Measurements from ENCODE around the gene NECTIN3. TPM values are rescaled to one million over a fixed set of nuclear protein-coding genes. Genes with fewer than 3 reads are reported as not detected.

The NECTIN3 gene
- total and polyA plus RNA-seq, 11 donors, result 1.8 to 13.8 (median 8.8) TPM

DNA sequence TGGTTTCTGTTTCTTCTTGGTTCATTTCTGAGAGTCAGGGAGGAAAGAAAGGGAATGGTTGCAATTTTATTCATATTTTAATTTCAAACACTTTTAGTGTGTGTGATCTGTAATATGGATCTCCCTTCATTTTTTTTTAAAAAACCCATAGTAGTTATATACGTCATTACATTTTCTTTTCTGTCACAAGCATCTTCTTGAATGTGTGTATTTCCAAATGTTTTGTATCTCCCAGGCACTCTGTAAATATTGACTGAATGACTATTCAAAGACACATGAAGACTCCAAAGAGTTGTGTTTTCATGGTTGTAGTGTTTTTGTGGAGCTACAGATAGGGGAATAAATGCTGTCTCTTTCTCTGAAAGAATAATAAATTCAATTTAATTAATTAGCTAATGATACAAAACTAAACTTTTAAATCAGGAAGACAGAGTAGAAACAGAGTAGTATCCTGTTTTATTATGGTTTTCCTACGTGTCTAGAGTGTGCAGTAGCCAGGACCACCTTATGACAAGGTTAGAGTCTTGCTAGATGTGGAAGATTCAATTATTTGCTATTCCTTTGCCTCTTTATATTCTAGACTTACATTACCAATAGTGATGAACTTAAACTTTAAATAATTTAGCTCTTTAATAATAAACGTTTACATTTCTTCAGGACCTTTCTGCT lies 35.5 kb downstream of the NECTIN3 start:
- intact Hi-C loops (cut with DNase I), result no loop called here
- Histone ChIP-seq H3K27me3 (no peaks in the 10 kb centered on the region), H3K4me3 (no peak overlapping the region), H3K27ac (no peak overlapping the region), H3K36me3 (no peaks in the 10 kb centered on the region), H3K9me3 (peaks cover 0 to 14% (median 0%) of the 10 kb centered on the region in 12 donors), H3K4me1 (peaks cover 0 to 6% (median 0%) of the 10 kb centered on the region in 12 donors)
- ATAC-seq, result no peak
- no peak for TF ChIP-seq POLR2A (IDR thresholded peaks at IDR 0.05)
- TF ChIP-seq, protein P1, sequence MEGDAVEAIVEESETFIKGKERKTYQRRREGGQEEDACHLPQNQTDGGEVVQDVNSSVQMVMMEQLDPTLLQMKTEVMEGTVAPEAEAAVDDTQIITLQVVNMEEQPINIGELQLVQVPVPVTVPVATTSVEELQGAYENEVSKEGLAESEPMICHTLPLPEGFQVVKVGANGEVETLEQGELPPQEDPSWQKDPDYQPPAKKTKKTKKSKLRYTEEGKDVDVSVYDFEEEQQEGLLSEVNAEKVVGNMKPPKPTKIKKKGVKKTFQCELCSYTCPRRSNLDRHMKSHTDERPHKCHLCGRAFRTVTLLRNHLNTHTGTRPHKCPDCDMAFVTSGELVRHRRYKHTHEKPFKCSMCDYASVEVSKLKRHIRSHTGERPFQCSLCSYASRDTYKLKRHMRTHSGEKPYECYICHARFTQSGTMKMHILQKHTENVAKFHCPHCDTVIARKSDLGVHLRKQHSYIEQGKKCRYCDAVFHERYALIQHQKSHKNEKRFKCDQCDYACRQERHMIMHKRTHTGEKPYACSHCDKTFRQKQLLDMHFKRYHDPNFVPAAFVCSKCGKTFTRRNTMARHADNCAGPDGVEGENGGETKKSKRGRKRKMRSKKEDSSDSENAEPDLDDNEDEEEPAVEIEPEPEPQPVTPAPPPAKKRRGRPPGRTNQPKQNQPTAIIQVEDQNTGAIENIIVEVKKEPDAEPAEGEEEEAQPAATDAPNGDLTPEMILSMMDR (IDR thresholded peaks at IDR 0.05), result no peak
- DNase-seq, result no peak
- 72 to 79% (median 74%) methylated on average over 3 of the region's 3 CpGs for WGBS, 4 donors

DNA sequence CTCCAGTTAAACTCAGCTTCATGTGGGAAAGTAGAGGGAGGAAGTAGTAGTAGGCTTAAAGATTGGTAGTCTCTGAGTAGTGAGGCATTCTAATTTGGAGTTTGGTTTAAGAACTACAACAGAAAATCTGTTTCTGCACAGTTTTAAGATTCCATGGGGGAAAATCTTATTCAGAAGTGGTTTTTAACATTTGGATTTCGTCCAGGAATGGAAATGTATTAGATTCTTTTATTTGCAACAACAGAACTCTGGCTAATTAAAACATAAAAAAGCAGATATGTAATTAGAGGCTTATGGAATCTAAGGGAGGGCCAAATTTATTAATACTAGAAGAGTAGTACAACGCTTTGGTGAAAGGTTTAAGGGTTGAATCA lies 36.0 kb downstream of the NECTIN3 start:
- H3K36me3 ChIP-seq, result no peaks in the 10 kb centered on the region
- H3K4me1 ChIP-seq, result peaks cover 0 to 6% (median 0%) of the 10 kb centered on the region in 12 donors
- no peak for TF ChIP-seq POLR2A (IDR thresholded peaks at IDR 0.05)
- TF ChIP-seq, protein P1 (IDR thresholded peaks at IDR 0.05), result no peak
- H3K27me3 ChIP-seq, result no peaks in the 10 kb centered on the region
- no peak for ATAC-seq
- DNase-seq, result no peak
- WGBS, 4 donors, result 67 to 79% (median 77%) methylated on average over 2 of the region's 2 CpGs
- intact Hi-C loops (cut with DNase I), result no loop called here
- no peak overlapping the region for H3K4me3 ChIP-seq
- peaks cover 0 to 14% (median 0%) of the 10 kb centered on the region in 12 donors for H3K9me3 ChIP-seq
- no peak overlapping the region for H3K27ac ChIP-seq

DNA sequence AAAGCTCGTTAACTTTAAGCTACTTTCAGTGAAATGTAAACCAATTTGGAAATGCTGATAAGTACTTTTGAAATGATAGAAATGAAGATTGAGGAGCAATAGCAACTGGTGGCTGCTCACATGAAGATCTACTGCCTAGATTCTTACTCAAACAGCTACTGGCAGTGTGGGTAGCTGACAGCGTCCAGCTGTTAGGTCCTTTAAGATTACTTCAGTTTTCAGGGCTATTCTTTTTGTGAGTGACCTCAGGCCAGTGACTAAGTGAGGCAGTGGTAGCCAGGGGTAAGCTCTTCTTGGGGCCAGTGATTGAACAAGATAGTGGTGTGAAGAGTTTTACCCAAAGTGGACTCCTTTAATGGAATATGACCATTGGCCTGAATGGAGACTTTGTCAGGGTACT lies 41.3 kb downstream of the NECTIN3 start:
- Histone ChIP-seq H3K36me3 (no peaks in the 10 kb centered on the region), H3K27me3 (no peaks in the 10 kb centered on the region), H3K4me1 (no peaks in the 10 kb centered on the region), H3K4me3 (no peak overlapping the region), H3K27ac (no peak overlapping the region), H3K9me3 (no peaks in the 10 kb centered on the region)
- DNase-seq (no peak), ATAC-seq (peak in 1 of 4 donors; percentile 36)
- WGBS, 4 donors, result 76 to 85% (median 80%) methylated on average over 2 of the region's 2 CpGs
- TF ChIP-seq, protein P1 (IDR thresholded peaks at IDR 0.05), result no peak
- no peak for TF ChIP-seq POLR2A (IDR thresholded peaks at IDR 0.05)
- intact Hi-C loops (cut with DNase I), result no loop called here

DNA sequence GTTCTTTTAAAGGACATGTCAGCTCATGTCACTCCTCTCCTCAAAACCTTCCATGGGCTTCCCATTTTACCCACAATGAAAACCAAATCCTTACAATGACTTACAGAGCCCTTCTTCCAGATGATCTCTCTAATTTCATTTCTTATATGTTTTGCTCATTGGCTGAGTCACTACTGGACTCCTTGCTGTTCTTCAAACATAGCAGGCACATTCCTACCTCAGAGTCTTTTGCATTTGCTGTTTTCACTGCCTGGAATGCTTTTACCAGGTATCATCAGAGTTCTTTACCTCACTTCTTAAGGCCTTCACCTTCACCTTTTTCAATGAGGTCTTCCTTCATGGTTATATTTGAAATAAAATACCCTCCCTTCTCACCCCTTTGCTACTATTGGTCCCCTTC lies 57.3 kb downstream of the NECTIN3 start:
- H3K4me1 ChIP-seq, result no peaks in the 10 kb centered on the region
- DNase-seq (no peak), ATAC-seq (no peak)
- intact Hi-C loops (cut with DNase I), result loop anchor here in 1 of 10 donors (10.0 kb wide), 1 partner anchor 86 kb away; no protein-coding TSS in a partner anchor
- TF ChIP-seq, protein P1 (IDR thresholded peaks at IDR 0.05), result no peak
- no peak for TF ChIP-seq POLR2A (IDR thresholded peaks at IDR 0.05)
- peaks cover 0 to 8% (median 0%) of the 10 kb centered on the region in 9 donors for H3K36me3 ChIP-seq
- no peak overlapping the region for H3K4me3 ChIP-seq
- H3K9me3 ChIP-seq, result no peaks in the 10 kb centered on the region
- no peak overlapping the region for H3K27ac ChIP-seq
- no peaks in the 10 kb centered on the region for H3K27me3 ChIP-seq

All from heart left ventricle (tissue), 16 donors.